Fibroblast of lung (primary cell): ENCODE results near the gene GABBR2. TPM values are rescaled to one million over a fixed set of nuclear protein-coding genes. Genes with fewer than 3 reads are reported as not detected.

Experiments
- DNase-seq, 2 donors: peaks; one replicate each; pipeline versions ENCODE4 v3.0.0 to v3.0.0-alpha.2; 2010; ENCODE audit warnings: low read depth in 2 of 2
- H2AFZ ChIP-seq: 2 replicates; pipeline ENCODE4 v1.5.1; 2012; ENCODE audit warnings: low read length, control low read depth, inconsistent platforms
- H3K27ac ChIP-seq: 2 replicates; pipeline ENCODE4 v1.5.1; 2011; ENCODE audit warnings: low read length, control low read depth; ENCODE audit not compliant: insufficient read depth
- H3K27me3 ChIP-seq: 2 replicates; pipeline ENCODE4 v1.5.1; 2011; ENCODE audit warnings: mild to moderate bottlenecking, low read length; ENCODE audit not compliant: control insufficient read depth, insufficient read depth
- H3K36me3 ChIP-seq: 2 replicates; pipeline ENCODE4 v1.5.1; 2011; ENCODE audit warnings: low read length; ENCODE audit not compliant: control insufficient read depth, insufficient read depth
- H3K4me1 ChIP-seq: 2 replicates; pipeline ENCODE4 v1.5.1; 2011; ENCODE audit warnings: low read length; ENCODE audit not compliant: control insufficient read depth, insufficient read depth; ENCODE audit errors: extremely low read depth
- H3K4me2 ChIP-seq: 2 replicates; pipeline ENCODE4 v1.5.1; 2011; ENCODE audit warnings: low read length, control low read depth; ENCODE audit not compliant: insufficient read depth; ENCODE audit errors: extremely low read depth
- H3K4me3 ChIP-seq, 4 experiments: fragments of 200-600 bp in 1 of 4; sonication (generic) in 1 of 4; replicated peaks in 1 of 4; 2 replicates each; pipeline ENCODE4 v1.5.1; 2011 to 2016; ENCODE audit warnings: low read length in 4 of 4, low read depth in 3 of 4, mild to moderate bottlenecking in 3 of 4, control low read depth in 2 of 4, inconsistent platforms in 1 of 4, mixed read lengths in 1 of 4; ENCODE audit not compliant: insufficient read depth in 1 of 4; ENCODE audit errors: control extremely low read depth in 1 of 4
- H3K79me2 ChIP-seq: 2 replicates; pipeline ENCODE4 v1.5.1; 2012; ENCODE audit warnings: mild to moderate bottlenecking, low read length, inconsistent platforms; ENCODE audit not compliant: control insufficient read depth, insufficient read depth
- H3K9ac ChIP-seq: 2 replicates; pipeline ENCODE4 v1.5.1; 2011; ENCODE audit warnings: mild to moderate bottlenecking, low read length, control low read depth; ENCODE audit not compliant: insufficient read depth
- H3K9me3 ChIP-seq: 2 replicates; pipeline ENCODE4 v1.5.1; 2012; ENCODE audit warnings: low read depth, low read length; ENCODE audit not compliant: control insufficient read depth, insufficient read depth
- H4K20me1 ChIP-seq: 2 replicates; pipeline ENCODE4 v1.5.1; 2011; ENCODE audit warnings: low read length; ENCODE audit not compliant: control insufficient read depth, insufficient read depth; ENCODE audit errors: extremely low read depth
- EZH2 ChIP-seq: IDR thresholded peaks from 2 replicates; pipeline ENCODE4 v1.5.1; 2012; ENCODE audit warnings: low read length, control low read depth, mild to moderate bottlenecking; ENCODE audit errors: missing control alignments
- polyA plus RNA-seq, 2 donors: library from polyadenylated mRNA; depleted of rRNA in 1 of 2; stranded (reverse) in 1 of 2; unstranded in 1 of 2; fragments of >200 nt; gene quantifications; 2 replicates each; pipeline ENCODE4 v1.2.1, GENCODE V29; 2011 to 2012; ENCODE audit warnings: missing spikeins in 1 of 2
- total RNA-seq: library from RNA; depleted of rRNA; stranded (reverse); fragments of >200 nt; gene quantifications from 2 replicates; pipeline ENCODE4 v1.2.1, GENCODE V29; 2014
- TF ChIP-seq, protein P1 (sequence below), 2 donors: IDR thresholded peaks in 1 of 2; conservative IDR thresholded peaks in 1 of 2; 1 replicate in 1 of 2; 2 replicates in 1 of 2; pipeline ENCODE4 v1.5.1; 2011 to 2012; ENCODE audit warnings: low read length in 2 of 2, control low read depth in 1 of 2, inconsistent platforms in 1 of 2, low read depth in 1 of 2, mild to moderate bottlenecking in 1 of 2

Gene GABBR2
- total and polyA plus RNA-seq, 2 donors (not counting 1 experiment from before 2014, with no cell fraction given), result 0.32 to 0.33 TPM

DNA sequence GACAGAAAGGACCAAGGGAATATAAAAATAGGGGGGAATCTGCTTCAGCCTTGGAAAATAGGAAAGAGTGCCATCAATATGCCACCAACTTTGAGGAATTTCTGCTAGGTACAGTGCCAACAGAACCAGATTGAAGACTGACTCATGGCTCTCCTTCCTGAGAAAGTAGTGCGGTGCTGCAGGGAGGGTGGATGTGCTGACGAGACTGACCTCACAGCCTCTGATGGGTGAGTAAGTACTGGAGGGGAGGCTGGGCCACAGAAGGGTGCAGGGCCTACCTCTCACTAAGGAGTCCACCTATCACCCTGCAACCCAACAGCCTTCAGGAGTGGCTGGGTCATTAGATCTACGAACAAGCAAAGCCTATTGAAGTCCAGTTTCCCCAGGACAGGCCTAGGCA is 187.6 kb downstream of the GABBR2 start:
- Histone ChIP-seq H3K9ac (no peak overlapping the region), H3K4me1 (no peaks in the 10 kb centered on the region), H3K9me3 (no peaks in the 10 kb centered on the region), H3K27me3 (no peaks in the 10 kb centered on the region), H3K79me2 (no peaks in the 10 kb centered on the region), H2AFZ (no peak overlapping the region), H3K27ac (no peak overlapping the region), H3K36me3 (no peaks in the 10 kb centered on the region), H4K20me1 (no peaks in the 10 kb centered on the region), H3K4me2 (no peak overlapping the region), H3K4me3 (no peak overlapping the region)
- DNase-seq, result peak; percentile 62 to 90
- TF ChIP-seq EZH2, result no peak
- TF ChIP-seq, protein P1, sequence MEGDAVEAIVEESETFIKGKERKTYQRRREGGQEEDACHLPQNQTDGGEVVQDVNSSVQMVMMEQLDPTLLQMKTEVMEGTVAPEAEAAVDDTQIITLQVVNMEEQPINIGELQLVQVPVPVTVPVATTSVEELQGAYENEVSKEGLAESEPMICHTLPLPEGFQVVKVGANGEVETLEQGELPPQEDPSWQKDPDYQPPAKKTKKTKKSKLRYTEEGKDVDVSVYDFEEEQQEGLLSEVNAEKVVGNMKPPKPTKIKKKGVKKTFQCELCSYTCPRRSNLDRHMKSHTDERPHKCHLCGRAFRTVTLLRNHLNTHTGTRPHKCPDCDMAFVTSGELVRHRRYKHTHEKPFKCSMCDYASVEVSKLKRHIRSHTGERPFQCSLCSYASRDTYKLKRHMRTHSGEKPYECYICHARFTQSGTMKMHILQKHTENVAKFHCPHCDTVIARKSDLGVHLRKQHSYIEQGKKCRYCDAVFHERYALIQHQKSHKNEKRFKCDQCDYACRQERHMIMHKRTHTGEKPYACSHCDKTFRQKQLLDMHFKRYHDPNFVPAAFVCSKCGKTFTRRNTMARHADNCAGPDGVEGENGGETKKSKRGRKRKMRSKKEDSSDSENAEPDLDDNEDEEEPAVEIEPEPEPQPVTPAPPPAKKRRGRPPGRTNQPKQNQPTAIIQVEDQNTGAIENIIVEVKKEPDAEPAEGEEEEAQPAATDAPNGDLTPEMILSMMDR (conservative IDR thresholded peaks at IDR 0.05 in 1 of 2, IDR thresholded peaks at IDR 0.05 in 1 of 2; ENCODE audit: low read depth in 1 of 2, low read length in 2 of 2), result no peak

DNA sequence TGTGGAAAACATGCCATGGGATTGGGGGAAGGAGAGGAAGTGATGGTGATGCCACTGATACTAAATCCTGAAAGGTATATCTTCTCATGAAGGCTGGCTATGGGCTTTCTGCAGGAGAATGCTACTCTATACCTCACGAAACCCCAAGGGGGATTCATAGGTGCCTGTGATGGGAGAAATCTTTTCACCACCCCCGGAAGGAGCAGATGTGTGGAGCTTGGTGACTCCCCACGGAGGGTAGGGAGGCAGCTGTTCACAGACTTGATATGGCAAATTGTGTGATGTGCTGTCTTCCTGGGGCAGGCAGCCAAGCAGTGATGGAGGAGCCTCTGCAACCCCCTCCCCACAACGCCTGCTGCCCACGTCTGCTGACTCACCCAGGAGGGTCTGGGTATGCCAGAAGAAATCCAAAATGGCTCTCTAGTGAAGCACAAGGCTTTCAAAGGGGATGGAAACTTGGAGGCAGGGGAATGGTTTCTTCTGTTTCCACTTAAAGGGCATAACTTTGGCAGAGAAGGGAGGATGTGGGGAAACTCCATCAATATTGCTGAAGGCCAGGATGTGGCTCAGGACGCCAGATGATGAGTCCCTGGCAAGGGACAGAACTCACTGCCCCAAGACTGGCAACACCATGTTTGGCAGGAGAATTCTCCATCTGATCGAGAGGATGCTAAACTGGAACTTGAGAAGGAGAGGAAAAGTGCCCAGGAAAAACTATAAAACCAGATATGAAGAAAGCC is 188.3 kb downstream of the GABBR2 start:
- Histone ChIP-seq H3K36me3 (no peaks in the 10 kb centered on the region), H3K4me2 (no peak overlapping the region), H2AFZ (no peak overlapping the region), H3K4me1 (no peaks in the 10 kb centered on the region), H3K4me3 (no peak overlapping the region), H3K9ac (no peak overlapping the region), H3K79me2 (no peaks in the 10 kb centered on the region), H4K20me1 (no peaks in the 10 kb centered on the region), H3K27ac (no peak overlapping the region), H3K27me3 (no peaks in the 10 kb centered on the region), H3K9me3 (no peaks in the 10 kb centered on the region)
- peak; percentile 9 to 56 for DNase-seq
- TF ChIP-seq, protein P1 (conservative IDR thresholded peaks at IDR 0.05 in 1 of 2, IDR thresholded peaks at IDR 0.05 in 1 of 2; ENCODE audit: low read depth in 1 of 2, low read length in 2 of 2), result no peak
- TF ChIP-seq EZH2, result no peak

DNA sequence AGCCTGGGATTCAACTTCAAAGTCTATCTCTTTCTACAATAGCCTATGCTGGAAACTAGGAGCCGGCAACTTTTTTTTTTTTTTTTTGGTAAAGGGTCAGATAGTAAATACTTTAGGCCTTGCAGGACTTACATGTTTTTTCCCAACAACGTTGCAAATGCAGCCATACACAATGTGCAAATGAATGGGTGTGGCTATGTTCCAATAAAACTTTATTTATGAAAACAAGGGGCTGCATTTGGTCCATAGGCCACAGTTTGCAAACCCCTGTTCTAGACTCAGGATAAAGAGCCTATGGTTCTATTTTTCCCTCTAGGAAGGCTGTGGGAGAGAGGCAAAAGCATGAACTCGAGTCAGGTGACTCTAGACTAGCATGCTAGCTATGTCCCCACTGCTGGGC is 189.1 kb downstream of the GABBR2 start:
- Histone ChIP-seq H3K79me2 (no peaks in the 10 kb centered on the region), H3K9me3 (no peaks in the 10 kb centered on the region), H3K36me3 (no peaks in the 10 kb centered on the region), H3K4me1 (no peaks in the 10 kb centered on the region), H3K27me3 (no peaks in the 10 kb centered on the region), H3K27ac (no peak overlapping the region), H3K4me3 (no peak overlapping the region), H3K9ac (no peak overlapping the region), H2AFZ (no peak overlapping the region), H4K20me1 (no peaks in the 10 kb centered on the region), H3K4me2 (no peak overlapping the region)
- no peak for DNase-seq
- TF ChIP-seq EZH2, result no peak
- TF ChIP-seq, protein P1 (conservative IDR thresholded peaks at IDR 0.05 in 1 of 2, IDR thresholded peaks at IDR 0.05 in 1 of 2; ENCODE audit: low read depth in 1 of 2, low read length in 2 of 2), result no peak
